Esophagus mucosa (tissue), 1 donor: ENCODE results near the gene VGLL4. TPM values are rescaled to one million over a fixed set of nuclear protein-coding genes. Genes with fewer than 3 reads are reported as not detected.

Source experiments
- ATAC-seq: fragments of 200-7000 bp; cut with Tn5 transposase; one replicate; pipeline ENCODE4 v1.9.1; 2020
- total RNA-seq: library from RNA; stranded (reverse); gene quantifications from one replicate; pipeline ENCODE4 v1.2.4, GENCODE V29; 2023
- donor health status: DM: yes; HTN: yes; CAD: no.

VGLL4 gene
- total RNA-seq, 1 donor from 2014 or later, result 36.3 TPM

GRCh38 chr3:11564577-11565001 lies 79.1 kb downstream of the VGLL4 start:
- ATAC-seq, result no peak

- no peak for ATAC-seq
Observed at GRCh38 chr3:11563865-11564185, 79.9 kb downstream of the VGLL4 start.

GRCh38 chr3:11563159-11563864 lies 80.4 kb downstream of the VGLL4 start:
- ATAC-seq, result no peak

- ATAC-seq, result no peak
Observed at GRCh38 chr3:11562277-11562881, 81.3 kb downstream of the VGLL4 start.

- ATAC-seq, result no peak
Observed at GRCh38 chr3:11560746-11561145, 83.0 kb downstream of the VGLL4 start.

GRCh38 chr3:11559816-11560633 lies 83.7 kb downstream of the VGLL4 start:
- no peak for ATAC-seq

- ATAC-seq, result no peak
Observed at GRCh38 chr3:11558918-11559815, 84.5 kb downstream of the VGLL4 start.

- no peak for ATAC-seq
Observed at GRCh38 chr3:11558411-11558903, 85.3 kb downstream of the VGLL4 start.

GRCh38 chr3:11558002-11558401 lies 85.7 kb downstream of the VGLL4 start:
- peak; percentile 88 for ATAC-seq

- ATAC-seq, result no peak
Observed at GRCh38 chr3:11556851-11557644, 86.7 kb downstream of the VGLL4 start.

- ATAC-seq, result no peak
Observed at GRCh38 chr3:11555881-11556633, 87.7 kb downstream of the VGLL4 start.

- no peak for ATAC-seq
Observed at GRCh38 chr3:11555211-11555782, 88.4 kb downstream of the VGLL4 start.

- no peak for ATAC-seq
Observed at GRCh38 chr3:11554666-11555065, 89.0 kb downstream of the VGLL4 start.

- no peak for ATAC-seq
Observed at GRCh38 chr3:11554236-11554610, 89.5 kb downstream of the VGLL4 start.

GRCh38 chr3:11553436-11554235 lies 90.1 kb downstream of the VGLL4 start:
- ATAC-seq, result no peak

GRCh38 chr3:11552289-11553264 lies 91.1 kb downstream of the VGLL4 start:
- ATAC-seq, result no peak

- ATAC-seq, result no peak
Observed at GRCh38 chr3:11551036-11551435, 92.7 kb downstream of the VGLL4 start.

GRCh38 chr3:11549580-11550140 lies 94.1 kb downstream of the VGLL4 start:
- ATAC-seq, result no peak
